ENCODE data around the gene SCGB3A2.

- no peak for TF ChIP-seq CTCF (IDR thresholded peaks at IDR 0.05)
- TF ChIP-seq EZH2 (IDR thresholded peaks at IDR 0.05; ENCODE audit: borderline replicate concordance, insufficient read depth, low read depth, low read length, poor library complexity, severe bottlenecking) = no peak
Observed at GRCh38 chr5:147913786-147914185, 35.3 kb downstream of the SCGB3A2 start.

All from B cell (primary cell).